Mesendoderm (in vitro differentiated cells): Measurements from ENCODE around the gene ZNF584.
"Not testable (repeated sequence)": the region's sequence is repeated elsewhere in the genome, so short reads cannot be mapped to it uniquely, and the experiment has no call there.

Experiments
- DNase-seq: peaks from one replicate; pipeline ENCODE4 v3.0.0; 2013
- H2AK5ac ChIP-seq: 2 replicates; pipeline ENCODE4 v1.6.1; 2013; ENCODE audit warnings: low read length, inconsistent platforms
- H2BK120ac ChIP-seq: 2 replicates; pipeline ENCODE4 v1.6.1; 2013; ENCODE audit warnings: low read depth, mild to moderate bottlenecking, low read length, moderate library complexity, mixed read lengths
- H2BK15ac ChIP-seq: replicated peaks from 2 replicates; pipeline ENCODE4 v1.6.1; 2013; ENCODE audit warnings: low read depth, mild to moderate bottlenecking, moderate library complexity
- H2BK5ac ChIP-seq: 2 replicates; pipeline ENCODE4 v1.6.1; 2013; ENCODE audit warnings: low read length, inconsistent platforms
- H3K18ac ChIP-seq: 2 replicates; pipeline ENCODE4 v1.6.1; 2013; ENCODE audit warnings: mild to moderate bottlenecking, low read length, mixed read lengths
- H3K23ac ChIP-seq: one replicate; pipeline ENCODE4 v1.6.1; 2013; ENCODE audit warnings: low read length
- H3K27ac ChIP-seq: 2 replicates; pipeline ENCODE4 v1.5.1; 2013; ENCODE audit warnings: low read depth, mild to moderate bottlenecking, inconsistent platforms, low read length, moderate library complexity
- H3K27me3 ChIP-seq: 2 replicates; pipeline ENCODE4 v1.6.1; 2013; ENCODE audit warnings: low read length, control low read depth, mild to moderate bottlenecking, inconsistent platforms; ENCODE audit not compliant: insufficient read depth, poor library complexity
- H3K36me3 ChIP-seq: 2 replicates; pipeline ENCODE4 v1.6.1; 2013; ENCODE audit warnings: low read length, inconsistent platforms; ENCODE audit not compliant: control insufficient read depth, insufficient read depth
- H3K4ac ChIP-seq: one replicate; pipeline ENCODE4 v1.6.1; 2013; ENCODE audit warnings: low read depth, mild to moderate bottlenecking, low read length, moderate library complexity
- H3K4me1 ChIP-seq: 2 replicates; pipeline ENCODE4 v1.6.1; 2013; ENCODE audit warnings: low read depth, low read length, inconsistent platforms; ENCODE audit not compliant: control insufficient read depth
- H3K4me2 ChIP-seq: 2 replicates; pipeline ENCODE4 v1.6.1; 2013; ENCODE audit warnings: low read length
- H3K4me3 ChIP-seq: 2 replicates; pipeline ENCODE4 v1.5.1; 2013; ENCODE audit warnings: mild to moderate bottlenecking, low read length
- H3K56ac ChIP-seq: one replicate; pipeline ENCODE4 v1.6.1; 2013; ENCODE audit warnings: low read length
- H3K79me1 ChIP-seq: 2 replicates; pipeline ENCODE4 v1.6.1; 2013; ENCODE audit warnings: low read length, inconsistent platforms
- H3K79me2 ChIP-seq: 2 replicates; pipeline ENCODE4 v1.6.1; 2013; ENCODE audit warnings: mild to moderate bottlenecking, low read length; ENCODE audit not compliant: control insufficient read depth, insufficient read depth
- H3K9ac ChIP-seq: 2 replicates; pipeline ENCODE4 v1.6.1; 2013; ENCODE audit warnings: low read length, inconsistent platforms
- H4K5ac ChIP-seq: one replicate; pipeline ENCODE4 v1.6.1; 2013; ENCODE audit warnings: low read length
- H4K8ac ChIP-seq: one replicate; pipeline ENCODE4 v1.6.1; 2013; ENCODE audit warnings: low read depth, mild to moderate bottlenecking, control low read depth, low read length, moderate library complexity
- WGBS: extraction: QIAGEN DNeasy Blood & Tissue Kit; methylation state at CpG from one replicate; pipeline ENCODE4 v1.1.7; 2013; ENCODE audit warnings: low lambda C conversion rate, missing lambda C conversion rate; ENCODE audit not compliant: insufficient coverage; ENCODE audit errors: extremely low coverage; 5-methylcytosine and 5-hydroxymethylcytosine counted together

Gene ZNF584

DNA sequence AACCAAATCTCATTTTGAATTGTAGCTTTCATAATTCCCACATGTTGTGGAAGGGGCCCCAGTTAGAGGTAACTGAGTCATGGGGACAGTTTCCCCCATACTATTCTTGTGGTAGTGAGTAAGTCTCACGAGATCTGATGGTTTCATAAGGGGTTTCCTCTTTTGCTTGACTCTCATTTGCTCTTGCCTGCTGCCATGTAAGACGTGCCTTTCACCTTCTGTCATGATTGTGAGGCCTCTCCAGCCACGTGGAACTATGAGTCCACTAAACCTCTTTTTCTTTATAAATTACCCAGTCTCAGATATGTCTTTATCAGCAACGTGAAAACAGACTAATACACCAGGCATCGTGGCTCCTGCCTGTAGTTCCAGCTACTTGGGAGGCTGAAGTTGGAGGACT lies 41.5 kb downstream of the ZNF584 start:
- H2BK15ac ChIP-seq, DNase-seq, H2BK120ac ChIP-seq, H3K36me3 ChIP-seq, H3K4ac ChIP-seq, H3K18ac ChIP-seq, H4K5ac ChIP-seq, H3K9ac ChIP-seq, H3K27me3 ChIP-seq, H3K4me3 ChIP-seq, H3K23ac ChIP-seq, H3K4me2 ChIP-seq, H3K79me1 ChIP-seq, H3K56ac ChIP-seq, H4K8ac ChIP-seq, H3K4me1 ChIP-seq, H2BK5ac ChIP-seq, H3K27ac ChIP-seq, H2AK5ac ChIP-seq, H3K79me2 ChIP-seq: not testable (repeated sequence)
- WGBS: no CpG with 5 or more reads among the region's 5 CpGs

DNA sequence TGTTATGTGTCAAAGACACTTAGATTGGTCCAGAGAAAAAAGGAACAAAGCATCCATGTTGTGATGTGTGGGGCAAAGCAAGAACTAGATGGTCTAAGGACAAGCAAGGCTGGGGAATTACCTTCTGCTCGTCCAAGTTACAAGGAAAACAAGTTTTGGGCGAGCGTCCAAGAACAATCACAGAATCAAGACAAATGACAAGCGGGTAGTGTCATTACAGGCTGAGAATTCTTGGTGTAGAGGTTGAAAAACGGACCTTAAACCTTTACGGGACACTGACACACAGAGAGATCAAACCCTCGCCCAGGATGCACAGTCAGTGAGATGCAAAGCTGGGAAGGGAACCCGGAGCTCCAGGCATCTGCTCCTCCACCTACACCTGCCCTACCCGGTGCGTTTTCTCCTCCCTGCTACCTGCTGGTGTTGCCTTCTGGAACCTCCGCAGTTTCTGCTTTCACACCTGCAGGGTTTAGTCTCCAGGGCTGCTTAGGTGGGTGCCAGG lies 42.5 kb downstream of the ZNF584 start:
- no peaks in the 10 kb centered on the region for H3K4me1 ChIP-seq

DNA sequence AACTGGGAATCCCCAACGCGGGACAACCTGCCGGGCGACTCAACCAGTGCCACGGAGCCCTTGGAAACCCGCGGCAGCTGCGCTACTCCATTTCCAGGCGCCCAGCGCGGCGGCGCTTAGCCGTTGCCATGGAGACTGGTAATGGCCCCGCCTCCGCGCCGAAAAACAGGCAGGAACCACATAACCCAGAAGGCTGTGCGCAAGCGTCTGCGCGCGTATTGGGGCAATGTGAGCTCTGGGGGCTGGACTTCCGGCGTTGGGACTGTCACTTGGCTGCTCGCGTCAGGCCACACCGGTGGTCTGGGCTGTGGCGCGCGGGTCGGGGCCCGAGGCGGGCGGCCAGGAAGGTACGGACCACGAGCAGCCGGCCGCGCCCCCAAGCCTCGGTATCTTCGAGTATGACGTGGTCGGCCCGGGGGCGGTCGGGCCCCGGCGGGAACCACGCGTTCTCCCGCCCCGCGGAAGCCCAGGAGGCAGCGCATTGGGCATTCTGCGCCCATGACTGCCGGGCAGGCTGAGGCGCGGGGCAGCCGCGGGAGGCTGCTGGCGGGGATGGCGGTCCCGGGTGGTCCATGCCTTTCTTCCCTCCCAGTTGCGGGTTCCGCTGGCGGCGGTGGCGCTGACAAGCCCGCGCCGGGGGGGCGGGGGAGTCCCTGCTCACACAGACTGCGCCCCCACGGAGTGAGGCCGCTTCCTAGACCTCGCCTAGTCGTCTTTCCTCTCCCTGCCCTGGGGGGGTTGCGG lies 43.1 kb downstream of the ZNF584 start, which contains the start of gene ZNF324B:
TSS of gene ZNF324B (plus strand) at position 265 of the 744 bp plus-strand sequence. CDS start 2,080 bp downstream, outside the sequence.
- Histone ChIP-seq H3K9ac (peak within 1 kb of the TSS; percentile 78), H3K23ac (no peak within 1 kb of the TSS), H4K5ac (no peak within 1 kb of the TSS), H3K18ac (no peak within 1 kb of the TSS), H3K4me1 (no peaks in the 10 kb centered on the region), H3K4ac (no peak within 1 kb of the TSS), H3K79me2 (no peaks in the 10 kb centered on the region), H3K27me3 (no peaks in the 10 kb centered on the region), H2BK120ac (no peak within 1 kb of the TSS), H3K27ac (no peak within 1 kb of the TSS), H2AK5ac (no peak within 1 kb of the TSS), H4K8ac (no peak within 1 kb of the TSS), H3K79me1 (no peaks in the 10 kb centered on the region), H3K56ac (peak within 1 kb of the TSS; percentile 84), H2BK15ac (no peak within 1 kb of the TSS), H3K36me3 (no peaks in the 10 kb centered on the region), H3K4me3 (peak within 1 kb of the TSS; percentile 61), H3K4me2 (peak within 1 kb of the TSS; percentile 79), H2BK5ac (no peak within 1 kb of the TSS)
- no CpG with 5 or more reads among the region's 79 CpGs for WGBS
- DNase-seq: peak; percentile 98

More for the DNA sequence above, 42.5 kb downstream of the ZNF584 start:
- no peaks in the 10 kb centered on the region for H3K27me3 ChIP-seq
- H2BK120ac ChIP-seq: no peak overlapping the region
- no peaks in the 10 kb centered on the region for H3K79me2 ChIP-seq
- no peak overlapping the region for H4K8ac ChIP-seq
- no peak overlapping the region for H2BK5ac ChIP-seq
- no peak overlapping the region for H4K5ac ChIP-seq
- no peak overlapping the region for H2AK5ac ChIP-seq
- H3K56ac ChIP-seq: peak overlapping the region; percentile 57
- H3K4me2 ChIP-seq: peak overlapping the region; percentile 79
- H2BK15ac ChIP-seq: no peak overlapping the region
- H3K4ac ChIP-seq: no peak overlapping the region
- DNase-seq: no peak
- H3K23ac ChIP-seq: no peak overlapping the region
- H3K36me3 ChIP-seq: no peaks in the 10 kb centered on the region
- no CpG with 5 or more reads among the region's 11 CpGs for WGBS
- H3K4me3 ChIP-seq: no peak overlapping the region
- H3K79me1 ChIP-seq: no peaks in the 10 kb centered on the region
- H3K9ac ChIP-seq: peak overlapping the region; percentile 30
- H3K27ac ChIP-seq: no peak overlapping the region
- H3K18ac ChIP-seq: no peak overlapping the region

DNA sequence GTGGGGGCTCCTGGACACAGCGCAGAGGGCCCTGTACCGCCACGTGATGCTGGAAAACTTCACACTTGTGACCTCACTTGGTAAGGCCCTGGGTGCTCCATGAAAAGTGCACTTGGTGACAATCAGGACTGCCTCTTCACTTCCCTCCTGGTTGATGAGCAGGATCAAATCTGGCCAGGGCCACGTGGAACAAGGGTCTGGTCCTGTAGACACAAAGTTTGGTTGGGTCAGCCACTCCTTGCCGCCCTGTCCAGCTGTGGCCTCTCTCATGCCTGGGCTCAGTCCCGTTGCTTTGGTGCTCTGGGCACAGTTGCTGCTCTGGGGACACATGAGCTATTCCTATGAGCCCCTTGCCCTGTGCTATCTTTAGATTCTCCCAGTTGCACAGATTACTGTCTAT lies 45.3 kb downstream of the ZNF584 start:
- H3K56ac ChIP-seq: no peak overlapping the region
- no peak overlapping the region for H3K9ac ChIP-seq
- no CpG with 5 or more reads among the region's 6 CpGs for WGBS
- H3K23ac ChIP-seq: no peak overlapping the region
- H3K4me3 ChIP-seq: no peak overlapping the region
- H2BK120ac ChIP-seq: no peak overlapping the region
- no peaks in the 10 kb centered on the region for H3K36me3 ChIP-seq
- no peaks in the 10 kb centered on the region for H3K4me1 ChIP-seq
- no peak overlapping the region for H4K8ac ChIP-seq
- no peak overlapping the region for H3K27ac ChIP-seq
- no peak overlapping the region for H3K4ac ChIP-seq
- no peak overlapping the region for H2BK5ac ChIP-seq
- no peak overlapping the region for H2BK15ac ChIP-seq
- H3K27me3 ChIP-seq: no peaks in the 10 kb centered on the region
- no peaks in the 10 kb centered on the region for H3K79me1 ChIP-seq
- H3K79me2 ChIP-seq: no peaks in the 10 kb centered on the region
- no peak overlapping the region for H3K18ac ChIP-seq
- no peak overlapping the region for H4K5ac ChIP-seq
- DNase-seq: no peak
- no peak overlapping the region for H2AK5ac ChIP-seq
- no peak overlapping the region for H3K4me2 ChIP-seq

DNA sequence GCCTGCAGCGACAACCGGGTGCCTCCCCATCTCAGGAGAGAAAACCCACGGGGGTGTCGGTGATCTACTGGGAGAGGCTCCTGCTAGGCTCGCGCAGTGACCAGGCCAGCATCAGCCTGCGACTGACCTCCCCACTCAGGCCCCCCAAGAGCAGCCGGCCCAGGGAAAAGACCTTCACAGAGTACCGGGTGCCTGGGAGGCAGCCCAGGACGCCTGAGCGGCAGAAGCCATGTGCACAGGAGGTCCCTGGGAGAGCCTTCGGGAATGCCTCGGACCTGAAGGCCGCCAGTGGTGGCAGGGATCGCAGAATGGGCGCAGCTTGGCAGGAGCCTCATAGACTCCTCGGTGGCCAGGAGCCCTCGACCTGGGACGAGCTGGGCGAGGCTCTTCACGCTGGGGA lies 46.9 kb downstream of the ZNF584 start:
- H3K18ac ChIP-seq: no peak overlapping the region
- H3K4me3 ChIP-seq: no peak overlapping the region
- no peak overlapping the region for H3K9ac ChIP-seq
- no peak overlapping the region for H4K8ac ChIP-seq
- no peak overlapping the region for H3K27ac ChIP-seq
- H3K79me2 ChIP-seq: no peaks in the 10 kb centered on the region
- no peaks in the 10 kb centered on the region for H3K79me1 ChIP-seq
- H3K56ac ChIP-seq: no peak overlapping the region
- H4K5ac ChIP-seq: no peak overlapping the region
- no peaks in the 10 kb centered on the region for H3K36me3 ChIP-seq
- no peak overlapping the region for H3K4ac ChIP-seq
- H3K4me1 ChIP-seq: no peaks in the 10 kb centered on the region
- no peak overlapping the region for H2BK5ac ChIP-seq
- no peak overlapping the region for H2AK5ac ChIP-seq
- no peak overlapping the region for H2BK15ac ChIP-seq
- no peak overlapping the region for H3K23ac ChIP-seq
- H2BK120ac ChIP-seq: no peak overlapping the region
- H3K4me2 ChIP-seq: no peak overlapping the region
- no CpG with 5 or more reads among the region's 21 CpGs for WGBS
- H3K27me3 ChIP-seq: no peaks in the 10 kb centered on the region
- no peak for DNase-seq
